ENCODE results near the gene ARID1B.
"Not testable (repeated sequence)": the region's sequence is repeated elsewhere in the genome, so short reads cannot be mapped to it uniquely, and the experiment has no call there.

GRCh38 chr6:156982864-156983263, 205.7 kb downstream of the ARID1B start:
- not testable (repeated sequence) for TF ChIP-seq CTCF (conservative IDR thresholded peaks at IDR 0.05); ZFX (IDR thresholded peaks at IDR 0.05)
